ENCODE data around the gene ZBTB4.

- TF ChIP-seq CTCF (conservative IDR thresholded peaks at IDR 0.05; ENCODE audit: low read length): no peak
- TF ChIP-seq EZH2phosphoT487 (IDR thresholded peaks at IDR 0.05; ENCODE audit: borderline replicate concordance, low read depth, low read length): no peak
These were observed 15.3 kb downstream of the ZBTB4 start for GRCh38 chr17:7464081-7464480.
